ENCODE results near the gene CADPS2.
"Not testable (repeated sequence)": the region's sequence is repeated elsewhere in the genome, so short reads cannot be mapped to it uniquely, and the experiment has no call there.

The CADPS2 gene

GRCh38 chr7:122695816-122696215 lies 190.4 kb downstream of the CADPS2 start:
- ATAC-seq (ENCODE audit: low read depth): no peak
- peaks cover 15% of the 10 kb centered on the region for H3K9me3 Mint-ChIP-seq
- H3K4me1 Mint-ChIP-seq: no peaks in the 10 kb centered on the region
- H3K27ac Mint-ChIP-seq: no peak overlapping the region
- no peak overlapping the region for H3K4me3 Mint-ChIP-seq
- H3K36me3 Mint-ChIP-seq: no peaks in the 10 kb centered on the region
- H3K27me3 Mint-ChIP-seq: peaks cover 2% of the 10 kb centered on the region
- no peak for DNase-seq (ENCODE audit: low spot score in 2 of 2)

DNA sequence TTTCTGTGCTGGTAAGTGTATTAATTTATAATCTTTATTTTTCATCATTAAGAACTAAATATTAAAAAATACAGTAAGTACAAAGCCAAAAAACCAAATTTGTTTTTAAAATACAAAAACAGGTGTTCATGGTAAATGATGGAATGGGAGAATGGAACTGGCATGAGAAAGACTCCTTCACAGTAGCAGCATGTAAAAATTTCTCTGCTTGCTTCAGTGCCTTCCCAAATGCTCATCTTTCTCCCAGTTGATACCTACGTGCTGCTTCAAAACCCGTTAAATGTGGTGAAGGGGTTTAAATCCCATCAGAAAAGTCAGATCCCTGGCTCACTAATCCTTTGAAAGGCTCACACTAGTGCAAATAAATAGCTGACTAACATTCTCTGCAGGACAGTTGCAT lies 191.6 kb downstream of the CADPS2 start:
- no peak overlapping the region for H3K4me3 Mint-ChIP-seq
- no peaks in the 10 kb centered on the region for H3K4me1 Mint-ChIP-seq
- peaks cover 12% of the 10 kb centered on the region for H3K9me3 Mint-ChIP-seq
- ATAC-seq (ENCODE audit: low read depth): no peak
- peaks cover 2% of the 10 kb centered on the region for H3K27me3 Mint-ChIP-seq
- H3K27ac Mint-ChIP-seq: no peak overlapping the region
- no peaks in the 10 kb centered on the region for H3K36me3 Mint-ChIP-seq
- no peak for DNase-seq (ENCODE audit: low spot score in 2 of 2)

DNA sequence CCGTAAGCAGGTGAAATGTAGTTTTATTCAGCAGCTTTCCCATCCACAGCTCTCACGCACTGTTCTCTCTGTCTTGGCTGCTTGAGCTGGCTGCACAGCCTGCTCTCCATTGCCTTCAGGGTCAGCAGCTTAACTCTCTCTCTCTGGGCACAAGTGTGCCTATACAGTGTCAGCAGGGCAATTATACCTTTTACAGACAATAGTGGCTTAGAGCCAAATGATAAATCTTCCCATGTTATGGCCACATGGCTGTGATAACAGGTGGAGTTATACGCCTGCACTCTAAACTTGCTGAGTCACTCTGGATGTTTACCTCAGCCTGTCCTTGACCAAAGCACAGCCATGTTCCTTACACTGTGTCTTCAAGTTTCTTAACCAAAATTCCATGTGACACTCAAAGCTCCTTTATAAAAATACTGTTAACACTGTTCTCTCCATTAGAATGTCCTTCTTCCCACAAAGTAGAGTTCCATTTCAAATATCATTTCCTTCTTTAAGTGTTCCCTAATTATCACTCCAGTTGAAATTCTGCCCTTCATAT lies 193.4 kb downstream of the CADPS2 start:
- no peak for DNase-seq (ENCODE audit: low spot score in 2 of 2)
- H3K27me3 Mint-ChIP-seq: peaks cover 2% of the 10 kb centered on the region
- peaks cover 10% of the 10 kb centered on the region for H3K9me3 Mint-ChIP-seq
- no peak overlapping the region for H3K4me3 Mint-ChIP-seq
- no peak for ATAC-seq (ENCODE audit: low read depth)
- no peak overlapping the region for H3K27ac Mint-ChIP-seq
- no peaks in the 10 kb centered on the region for H3K36me3 Mint-ChIP-seq
- no peaks in the 10 kb centered on the region for H3K4me1 Mint-ChIP-seq

GRCh38 chr7:122691569-122692235 lies 194.6 kb downstream of the CADPS2 start:
- peaks cover 2% of the 10 kb centered on the region for H3K27me3 Mint-ChIP-seq
- H3K4me1 Mint-ChIP-seq: no peaks in the 10 kb centered on the region
- peaks cover 10% of the 10 kb centered on the region for H3K9me3 Mint-ChIP-seq
- H3K27ac Mint-ChIP-seq: no peak overlapping the region
- no peaks in the 10 kb centered on the region for H3K36me3 Mint-ChIP-seq
- no peak overlapping the region for H3K4me3 Mint-ChIP-seq
- DNase-seq (ENCODE audit: low spot score in 2 of 2) (no peak), ATAC-seq (ENCODE audit: low read depth) (no peak)

DNA sequence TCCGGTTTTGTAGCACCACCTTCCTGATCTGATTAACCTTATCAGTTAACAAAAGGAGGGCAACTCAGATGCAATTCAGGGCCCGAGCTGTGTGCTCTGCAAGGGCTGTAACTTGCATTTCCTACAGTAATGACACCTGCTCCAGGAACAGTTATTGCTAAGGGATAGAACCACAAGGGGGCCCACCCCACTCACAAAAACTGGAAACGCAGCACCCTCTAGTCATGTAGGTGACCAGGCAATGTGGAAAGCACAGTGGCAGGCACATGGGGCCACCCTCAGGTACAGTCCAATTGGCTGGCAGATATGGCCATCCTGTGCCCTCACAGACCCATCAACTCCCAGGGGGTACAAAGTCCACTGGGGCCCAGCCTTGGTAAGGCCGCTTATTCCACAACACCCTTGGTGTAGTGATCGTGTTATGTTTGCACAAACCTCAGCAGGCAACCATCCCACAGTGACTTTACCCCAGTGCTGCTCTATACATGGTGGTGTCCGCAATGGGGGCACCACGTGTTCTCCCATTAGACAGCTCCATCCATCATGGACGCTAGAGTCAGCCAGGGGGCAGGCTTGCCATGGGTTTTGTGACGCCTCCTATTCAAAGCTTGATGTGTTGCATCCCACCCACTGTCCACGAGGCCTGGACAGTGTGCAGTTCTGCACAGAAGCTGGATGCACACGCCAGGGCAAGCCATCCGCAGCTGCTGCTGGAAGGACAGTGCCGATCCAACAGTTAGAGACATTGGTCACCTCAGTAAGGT lies 196.7 kb downstream of the CADPS2 start:
- Mint-ChIP-seq H3K27me3 (peaks cover 2% of the 10 kb centered on the region), H3K27ac (no peak overlapping the region), H3K36me3 (no peaks in the 10 kb centered on the region), H3K4me3 (no peak overlapping the region), H3K9me3 (peaks cover 10% of the 10 kb centered on the region), H3K4me1 (no peaks in the 10 kb centered on the region)
- DNase-seq (ENCODE audit: low spot score in 2 of 2): no peak
- ATAC-seq (ENCODE audit: low read depth): no peak

GRCh38 chr7:122688400-122688998 lies 197.8 kb downstream of the CADPS2 start:
- Mint-ChIP-seq H3K27ac (no peak overlapping the region), H3K4me1 (no peaks in the 10 kb centered on the region), H3K27me3 (no peaks in the 10 kb centered on the region), H3K4me3 (no peak overlapping the region), H3K36me3 (no peaks in the 10 kb centered on the region), H3K9me3 (peaks cover 8% of the 10 kb centered on the region)
- DNase-seq (ENCODE audit: low spot score in 2 of 2) (no peak), ATAC-seq (ENCODE audit: low read depth) (no peak)

DNA sequence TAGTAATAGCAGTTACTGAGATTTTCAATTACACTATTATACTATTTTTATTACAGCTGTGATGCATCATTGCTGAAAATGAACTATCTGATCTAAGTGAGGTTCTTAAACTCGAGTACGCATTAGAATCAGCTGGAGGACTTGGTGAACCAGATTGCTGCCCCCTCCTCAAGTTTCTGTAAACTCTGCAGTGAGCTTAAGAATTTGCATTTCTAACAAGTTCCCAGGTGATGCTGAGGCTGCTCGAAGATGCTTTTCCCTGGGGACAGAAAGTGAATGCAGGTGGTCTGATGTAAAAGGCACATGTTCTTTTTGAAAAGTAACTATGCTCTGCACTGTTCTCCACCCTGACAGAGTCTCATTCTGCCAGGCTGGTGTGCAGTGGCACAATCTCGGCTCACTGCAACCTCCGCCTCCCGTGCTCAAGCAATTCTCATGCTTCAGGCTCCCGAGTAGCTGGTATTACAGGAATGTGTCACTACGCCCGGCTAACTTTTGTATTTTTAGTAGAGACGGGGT lies 199.8 kb downstream of the CADPS2 start:
- Mint-ChIP-seq H3K9me3 (peaks cover 2% of the 10 kb centered on the region), H3K27me3 (no peaks in the 10 kb centered on the region), H3K4me3 (no peak overlapping the region), H3K27ac (no peak overlapping the region), H3K4me1 (no peaks in the 10 kb centered on the region), H3K36me3 (no peaks in the 10 kb centered on the region)
- DNase-seq (ENCODE audit: low spot score in 2 of 2) (no peak), ATAC-seq (ENCODE audit: low read depth) (no peak)

GRCh38 chr7:122684504-122684903 lies 201.8 kb downstream of the CADPS2 start:
- Mint-ChIP-seq H3K27ac (no peak overlapping the region), H3K36me3 (no peaks in the 10 kb centered on the region), H3K4me1 (no peaks in the 10 kb centered on the region), H3K27me3 (no peaks in the 10 kb centered on the region), H3K9me3 (peaks cover 2% of the 10 kb centered on the region), H3K4me3 (no peak overlapping the region)
- no peak for DNase-seq (ENCODE audit: low spot score in 2 of 2)
- no peak for ATAC-seq (ENCODE audit: low read depth)

DNA sequence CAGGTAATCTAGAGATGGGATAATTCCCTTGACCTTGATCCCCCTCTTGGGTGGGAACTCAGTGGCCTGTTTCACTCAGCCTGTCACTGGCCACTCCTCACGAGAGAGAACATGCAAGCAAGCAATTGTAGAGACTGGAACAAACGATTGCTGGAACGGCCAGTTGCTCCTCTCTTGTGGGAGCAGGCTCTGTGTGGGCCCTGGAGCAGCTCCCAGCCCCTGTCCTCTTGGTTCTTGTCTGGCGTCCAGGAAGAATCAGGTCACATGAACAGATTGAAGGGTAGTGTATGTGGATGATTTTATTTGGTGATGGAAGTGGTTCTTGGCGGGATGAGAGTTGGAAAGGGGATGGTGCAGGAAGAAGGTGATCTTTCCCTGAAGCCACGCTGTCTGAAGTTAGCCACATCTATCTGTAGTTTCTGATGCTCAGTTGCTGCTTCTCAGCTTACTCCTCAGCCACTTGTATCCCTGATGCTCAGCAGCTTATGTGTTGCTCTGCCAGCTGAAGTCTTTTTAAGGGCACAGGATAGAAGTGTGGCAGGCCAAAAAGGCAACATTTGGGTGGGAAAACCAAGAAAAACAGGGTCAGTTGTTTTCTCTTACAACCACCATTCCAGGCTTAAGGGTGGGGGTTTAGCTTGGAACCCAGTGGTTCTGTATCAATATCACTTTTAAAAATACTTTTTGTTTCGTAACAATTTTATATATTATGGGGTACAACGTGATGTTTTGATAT lies 203.3 kb downstream of the CADPS2 start:
- no peaks in the 10 kb centered on the region for H3K36me3 Mint-ChIP-seq
- no peak overlapping the region for H3K4me3 Mint-ChIP-seq
- no peak overlapping the region for H3K27ac Mint-ChIP-seq
- H3K9me3 Mint-ChIP-seq: peaks cover 3% of the 10 kb centered on the region
- H3K4me1 Mint-ChIP-seq: no peaks in the 10 kb centered on the region
- DNase-seq (ENCODE audit: low spot score in 2 of 2) (no peak), ATAC-seq (ENCODE audit: low read depth) (no peak)
- H3K27me3 Mint-ChIP-seq: no peaks in the 10 kb centered on the region

DNA sequence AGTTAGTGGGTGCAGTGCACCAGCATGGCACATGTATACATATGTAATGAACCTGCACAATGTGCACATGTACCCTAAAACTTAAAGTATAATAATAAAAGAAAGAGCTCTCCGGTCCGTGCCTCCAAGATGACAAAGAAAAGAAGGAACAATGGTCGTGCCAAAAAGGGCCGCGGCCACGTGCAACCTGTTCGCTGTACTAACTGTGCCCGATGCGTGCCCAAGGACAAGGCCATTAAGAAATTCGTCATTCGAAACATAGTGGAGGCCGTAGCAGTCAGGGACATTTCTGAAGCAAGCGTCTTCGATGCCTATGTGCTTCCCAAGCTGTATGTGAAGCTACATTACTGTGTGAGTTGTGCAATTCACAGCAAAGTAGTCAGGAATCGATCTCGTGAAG lies 205.1 kb downstream of the CADPS2 start:
- not testable (repeated sequence) for DNase-seq (ENCODE audit: low spot score in 2 of 2); H3K9me3 Mint-ChIP-seq; H3K36me3 Mint-ChIP-seq; H3K4me3 Mint-ChIP-seq; ATAC-seq (ENCODE audit: low read depth); H3K27me3 Mint-ChIP-seq; H3K4me1 Mint-ChIP-seq; H3K27ac Mint-ChIP-seq

- Mint-ChIP-seq H3K36me3 (no peaks in the 10 kb centered on the region), H3K4me3 (no peak overlapping the region), H3K9me3 (peaks cover 5% of the 10 kb centered on the region), H3K4me1 (no peaks in the 10 kb centered on the region), H3K27me3 (no peaks in the 10 kb centered on the region), H3K27ac (no peak overlapping the region)
- DNase-seq (ENCODE audit: low spot score in 2 of 2) (no peak), ATAC-seq (ENCODE audit: low read depth) (no peak)
Observed at GRCh38 chr7:122679813-122680212, 206.4 kb downstream of the CADPS2 start.

DNA sequence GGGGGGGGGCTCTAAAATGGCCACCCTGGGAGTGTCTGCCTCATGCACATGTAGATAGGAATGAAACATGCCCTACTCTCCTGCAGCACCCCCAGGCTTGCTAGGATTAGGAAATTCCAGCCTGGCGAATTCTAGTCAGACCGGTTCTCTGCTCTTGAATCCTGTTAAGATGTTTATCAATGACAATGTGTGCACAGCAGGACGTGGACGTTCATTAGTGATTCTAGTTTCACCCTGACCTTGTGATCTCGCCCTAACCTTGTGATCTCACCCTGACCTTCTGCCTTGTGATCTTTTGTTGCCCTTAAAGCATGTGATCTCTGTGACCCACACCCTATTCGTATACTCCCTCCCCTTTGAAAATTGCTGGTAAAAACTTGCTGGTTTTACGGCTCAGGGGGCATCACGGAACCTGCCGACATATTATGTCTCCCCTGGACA lies 207.0 kb downstream of the CADPS2 start:
- H3K27ac Mint-ChIP-seq; H3K4me1 Mint-ChIP-seq; H3K27me3 Mint-ChIP-seq; H3K4me3 Mint-ChIP-seq; ATAC-seq (ENCODE audit: low read depth); H3K9me3 Mint-ChIP-seq; H3K36me3 Mint-ChIP-seq; DNase-seq (ENCODE audit: low spot score in 2 of 2): not testable (repeated sequence)

GRCh38 chr7:122677149-122677548 lies 209.1 kb downstream of the CADPS2 start:
- DNase-seq (ENCODE audit: low spot score in 2 of 2): no peak
- H3K4me3 Mint-ChIP-seq: no peak overlapping the region
- no peaks in the 10 kb centered on the region for H3K27me3 Mint-ChIP-seq
- no peaks in the 10 kb centered on the region for H3K36me3 Mint-ChIP-seq
- H3K27ac Mint-ChIP-seq: no peak overlapping the region
- no peaks in the 10 kb centered on the region for H3K4me1 Mint-ChIP-seq
- H3K9me3 Mint-ChIP-seq: peaks cover 5% of the 10 kb centered on the region
- ATAC-seq (ENCODE audit: low read depth): no peak

GRCh38 chr7:122676466-122676865 lies 209.8 kb downstream of the CADPS2 start:
- H3K4me1 Mint-ChIP-seq: no peaks in the 10 kb centered on the region
- H3K9me3 Mint-ChIP-seq: peaks cover 7% of the 10 kb centered on the region
- no peak for DNase-seq (ENCODE audit: low spot score in 2 of 2)

More at GRCh38 chr7:122676466-122676865, 209.8 kb downstream of the CADPS2 start:
- Mint-ChIP-seq H3K27ac (no peak overlapping the region), H3K36me3 (no peaks in the 10 kb centered on the region), H3K4me3 (no peak overlapping the region), H3K27me3 (no peaks in the 10 kb centered on the region)
- ATAC-seq (ENCODE audit: low read depth): no peak
